Measurements from ENCODE around the gene CARD11. TPM values are rescaled to one million over a fixed set of nuclear protein-coding genes. Genes with fewer than 3 reads are reported as not detected.

The CARD11 gene
- total and polyA plus RNA-seq, 8 donors: 0.31 to 6.2 (median 1.5) TPM

DNA sequence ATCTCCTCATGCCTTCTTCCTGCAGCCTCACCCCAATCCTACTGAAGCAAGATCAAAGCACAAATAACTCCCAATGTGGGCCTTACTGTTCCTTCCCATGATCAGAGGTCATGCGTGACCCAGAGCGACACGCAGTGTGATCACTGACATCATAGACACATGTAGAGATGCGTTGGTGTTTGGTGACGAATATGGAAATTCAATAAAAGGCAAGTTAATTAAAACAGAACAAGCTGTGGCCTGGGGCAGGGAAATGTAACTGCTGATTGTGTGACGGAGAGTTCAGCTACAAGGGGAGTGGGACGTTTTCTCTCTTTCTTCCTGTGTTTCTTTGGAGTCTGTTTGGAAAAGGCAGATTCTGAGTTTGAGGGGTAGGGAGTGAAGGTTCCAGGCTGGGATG, 34.8 kb upstream of the CARD11 start:
- intact Hi-C loops (cut with DNase I): no loop called here
- FAIRE-seq (no peak), DNase-seq (no peak), ATAC-seq (no peak)
- Histone ChIP-seq H3K36me3 (no peaks in the 10 kb centered on the region), H3K27me3 (no peaks in the 10 kb centered on the region), H3K27ac (no peak overlapping the region), H3K4me3 (no peak overlapping the region), H3K4me1 (no peaks in the 10 kb centered on the region), H3K9me3 (no peaks in the 10 kb centered on the region)
- 84% methylated on average over 7 of the region's 7 CpGs for WGBS, 2 donors
- TF ChIP-seq CTCF (IDR thresholded peaks at IDR 0.05): no peak

DNA sequence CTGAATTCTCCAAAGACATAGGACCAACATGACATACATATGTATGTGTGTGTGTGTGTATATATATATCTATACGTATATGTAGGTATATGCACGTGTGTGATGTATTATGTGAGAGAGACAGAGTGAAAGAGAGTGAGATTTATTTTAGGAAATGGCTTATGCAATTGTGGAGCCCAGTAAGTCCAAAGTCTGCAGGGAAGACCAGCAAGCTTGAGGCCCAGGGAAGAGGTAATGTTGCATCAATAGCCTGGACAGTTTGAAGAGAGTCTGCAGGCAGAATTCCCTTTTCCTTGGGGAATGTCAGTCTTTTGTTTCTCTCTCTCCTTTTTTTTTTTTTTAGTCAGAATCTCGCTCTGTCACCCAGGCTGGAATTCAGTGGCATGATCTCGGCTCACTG, 33.0 kb upstream of the CARD11 start:
- no peak for TF ChIP-seq CTCF (IDR thresholded peaks at IDR 0.05)
- Histone ChIP-seq H3K4me1 (no peaks in the 10 kb centered on the region), H3K9me3 (no peaks in the 10 kb centered on the region), H3K4me3 (no peak overlapping the region), H3K36me3 (no peaks in the 10 kb centered on the region), H3K27me3 (no peaks in the 10 kb centered on the region), H3K27ac (no peak overlapping the region)
- ATAC-seq (no peak), FAIRE-seq (no peak), DNase-seq (no peak)
- intact Hi-C loops (cut with DNase I): no loop called here
- 84 to 87% methylated on average over 4 of the region's 4 CpGs for WGBS, 2 donors

- no peaks in the 10 kb centered on the region for H3K4me1 ChIP-seq
- ATAC-seq: no peak
- 73 to 79% methylated on average over 3 of the region's 3 CpGs for WGBS, 2 donors
Measured at GRCh38 chr7:3076163-3076562, 32.5 kb upstream of the CARD11 start.

GRCh38 chr7:3075441-3075840, 31.8 kb upstream of the CARD11 start:
- no peak for TF ChIP-seq CTCF (IDR thresholded peaks at IDR 0.05)
- H3K4me3 ChIP-seq: no peak overlapping the region
- no peaks in the 10 kb centered on the region for H3K36me3 ChIP-seq
- H3K9me3 ChIP-seq: no peaks in the 10 kb centered on the region
- intact Hi-C loops (cut with DNase I): no loop called here
- H3K4me1 ChIP-seq: no peaks in the 10 kb centered on the region
- no peak for FAIRE-seq
- 66 to 71% methylated on average over 4 of the region's 4 CpGs for WGBS, 2 donors
- no peaks in the 10 kb centered on the region for H3K27me3 ChIP-seq
- DNase-seq: no peak
- ATAC-seq: no peak
- no peak overlapping the region for H3K27ac ChIP-seq

More at GRCh38 chr7:3076163-3076562, 32.5 kb upstream of the CARD11 start:
- H3K36me3 ChIP-seq: no peaks in the 10 kb centered on the region
- no peak for TF ChIP-seq CTCF (IDR thresholded peaks at IDR 0.05)
- DNase-seq: no peak
- no peaks in the 10 kb centered on the region for H3K9me3 ChIP-seq
- FAIRE-seq: no peak
- H3K27me3 ChIP-seq: no peaks in the 10 kb centered on the region
- no peak overlapping the region for H3K4me3 ChIP-seq
- no peak overlapping the region for H3K27ac ChIP-seq
- intact Hi-C loops (cut with DNase I): no loop called here

GRCh38 chr7:3074459-3074821, 30.8 kb upstream of the CARD11 start:
- ATAC-seq (no peak), DNase-seq (no peak), FAIRE-seq (no peak)
- TF ChIP-seq CTCF (IDR thresholded peaks at IDR 0.05): no peak
- Histone ChIP-seq H3K27ac (no peak overlapping the region), H3K27me3 (no peaks in the 10 kb centered on the region), H3K4me1 (no peaks in the 10 kb centered on the region), H3K36me3 (no peaks in the 10 kb centered on the region), H3K9me3 (no peaks in the 10 kb centered on the region), H3K4me3 (no peak overlapping the region)
- intact Hi-C loops (cut with DNase I): no loop called here
- 74% methylated on average over 4 of the region's 4 CpGs for whole genome bisulfite sequencing, 2 donors
